ENCODE data around the gene HOXD10.

HOXD10 gene

DNA sequence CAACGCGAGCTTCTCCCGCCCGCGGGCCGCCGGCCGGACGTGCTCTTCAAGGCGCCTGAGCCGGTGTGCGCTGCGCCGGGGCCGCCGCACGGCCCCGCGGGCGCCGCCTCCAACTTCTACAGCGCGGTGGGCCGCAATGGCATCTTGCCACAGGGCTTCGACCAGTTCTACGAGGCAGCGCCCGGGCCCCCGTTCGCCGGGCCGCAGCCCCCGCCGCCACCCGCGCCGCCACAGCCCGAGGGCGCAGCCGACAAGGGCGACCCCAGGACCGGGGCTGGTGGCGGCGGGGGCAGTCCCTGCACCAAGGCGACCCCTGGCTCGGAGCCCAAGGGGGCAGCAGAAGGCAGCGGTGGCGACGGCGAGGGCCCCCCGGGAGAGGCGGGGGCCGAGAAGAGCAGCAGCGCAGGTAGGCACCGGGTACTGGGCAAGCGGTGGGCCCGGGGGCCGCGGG lies 8.8 kb upstream of the HOXD10 start:
- DNase-seq (ENCODE audit: low spot score): no peak

DNA sequence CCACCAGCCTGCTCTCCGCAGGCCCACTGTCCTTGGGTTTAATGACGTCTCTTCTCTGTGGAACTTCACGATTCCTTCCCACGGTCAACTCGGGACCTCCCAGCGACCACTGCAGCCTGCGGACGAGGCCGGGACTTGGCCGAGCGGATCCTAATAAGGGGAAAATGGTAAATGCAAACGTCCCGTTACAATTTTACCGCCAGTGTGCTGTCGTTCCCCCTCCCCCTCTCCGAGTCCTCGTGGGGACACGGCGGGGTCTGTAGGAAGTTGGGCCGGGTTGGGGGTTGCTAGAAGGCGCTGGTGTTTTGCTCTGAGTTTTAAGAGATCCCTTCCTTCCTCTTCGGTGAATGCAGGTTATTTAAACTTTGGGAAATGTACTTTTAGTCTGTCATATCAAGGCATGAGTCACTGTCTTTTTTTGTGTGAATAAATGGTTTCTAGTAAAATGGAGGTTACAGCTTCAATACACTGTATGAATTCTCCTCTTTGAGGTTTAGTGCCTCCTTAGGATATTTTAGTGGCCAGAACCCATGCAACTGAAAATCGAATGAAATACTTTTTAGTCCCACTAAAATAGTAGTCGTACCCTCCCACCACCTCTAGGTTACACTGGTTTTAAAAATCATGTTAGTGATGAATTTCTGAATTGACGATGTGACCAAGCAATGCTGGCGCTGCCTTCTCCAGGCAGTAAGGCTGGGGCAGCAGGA lies 7.2 kb upstream of the HOXD10 start:
- DNase-seq (ENCODE audit: low spot score): no peak

- no peak for DNase-seq (ENCODE audit: low spot score)
Measured at GRCh38 chr2:176109946-176110345, 6.6 kb upstream of the HOXD10 start.

DNA sequence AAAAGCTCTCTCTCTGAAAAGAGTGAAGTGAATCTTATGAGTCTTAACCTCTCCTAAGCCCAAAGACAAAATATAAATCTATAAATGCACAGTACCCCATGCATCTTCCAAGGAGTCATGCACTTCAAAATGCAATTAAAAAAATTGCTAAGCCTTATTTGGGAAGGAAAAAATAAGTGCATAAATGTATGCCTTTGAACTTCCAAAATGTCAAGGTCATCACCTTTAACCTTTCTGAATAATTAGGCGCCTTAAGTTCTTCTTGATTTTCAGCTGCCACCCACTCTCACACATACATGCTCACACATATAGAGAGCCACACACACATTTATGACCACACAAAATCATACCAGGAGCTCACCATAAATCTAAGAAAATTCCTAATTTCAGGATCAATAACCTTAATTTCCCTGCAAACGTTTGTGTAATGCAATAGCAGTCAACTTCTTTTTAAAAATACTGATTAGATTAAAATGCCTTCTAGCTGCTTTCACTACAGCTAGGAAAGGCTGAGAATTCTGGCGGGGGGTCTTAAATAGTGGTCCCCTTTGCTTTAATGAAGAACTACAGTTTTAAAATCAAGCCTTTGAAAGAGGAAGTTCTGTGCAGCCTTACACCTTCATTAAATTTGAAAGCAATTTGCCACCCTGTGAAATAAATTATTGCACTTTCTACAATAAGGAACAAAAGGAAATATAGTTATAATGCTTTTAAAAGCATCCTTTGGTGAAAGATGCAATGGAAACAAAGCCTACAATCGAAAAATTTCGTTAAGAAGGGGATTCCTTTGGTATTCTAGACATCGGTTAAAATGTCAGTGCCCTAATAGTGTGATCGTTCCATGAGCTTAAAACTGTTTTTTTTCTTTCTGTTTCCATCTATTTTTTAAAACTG lies 5.9 kb upstream of the HOXD10 start:
- DNase-seq (ENCODE audit: low spot score): no peak

GRCh38 chr2:176111309-176111663 lies 5.3 kb upstream of the HOXD10 start:
- peak; percentile 82 for DNase-seq (ENCODE audit: low spot score)

GRCh38 chr2:176111846-176112374 lies 4.7 kb upstream of the HOXD10 start:
- no peak for DNase-seq (ENCODE audit: low spot score)

- DNase-seq (ENCODE audit: low spot score): no peak
Measured at GRCh38 chr2:176112375-176113302, 3.9 kb upstream of the HOXD10 start.

GRCh38 chr2:176114120-176114929 lies 2.3 kb upstream of the HOXD10 start:
- DNase-seq (ENCODE audit: low spot score): no peak

DNA sequence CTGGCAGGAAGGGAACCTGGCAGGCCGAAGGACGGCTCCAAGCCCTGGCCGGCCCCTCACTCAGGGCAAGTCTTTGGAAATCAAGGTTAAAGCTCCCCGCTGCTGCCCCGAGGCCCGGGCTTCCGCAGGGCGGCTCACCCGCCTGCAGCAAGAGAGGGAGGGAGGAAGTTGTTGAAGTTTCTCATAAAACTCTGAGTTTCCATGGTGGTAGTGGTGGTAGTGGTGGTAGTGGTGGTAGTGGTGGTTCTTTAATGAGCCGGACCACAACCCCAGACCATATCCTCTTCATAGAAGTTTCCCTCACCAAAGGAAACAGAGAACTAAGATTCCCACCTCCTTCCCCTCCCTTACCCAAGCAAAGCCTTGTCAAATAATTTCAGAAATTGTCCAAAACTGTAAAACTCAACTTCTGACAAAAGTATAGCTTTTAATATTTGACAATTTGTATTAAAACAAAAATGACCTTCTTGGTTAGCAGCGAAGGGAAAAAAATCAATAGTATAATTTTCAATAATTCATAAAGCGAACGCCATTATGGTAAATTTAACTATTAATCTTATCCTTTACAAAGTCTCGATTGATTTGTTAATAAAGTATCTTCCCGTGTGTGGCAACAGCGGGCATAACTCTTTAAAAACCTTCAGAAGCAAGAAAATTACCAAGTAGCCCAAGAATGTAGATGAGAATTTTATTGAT lies 1.5 kb upstream of the HOXD10 start:
- no peak for DNase-seq (ENCODE audit: low spot score)

DNA sequence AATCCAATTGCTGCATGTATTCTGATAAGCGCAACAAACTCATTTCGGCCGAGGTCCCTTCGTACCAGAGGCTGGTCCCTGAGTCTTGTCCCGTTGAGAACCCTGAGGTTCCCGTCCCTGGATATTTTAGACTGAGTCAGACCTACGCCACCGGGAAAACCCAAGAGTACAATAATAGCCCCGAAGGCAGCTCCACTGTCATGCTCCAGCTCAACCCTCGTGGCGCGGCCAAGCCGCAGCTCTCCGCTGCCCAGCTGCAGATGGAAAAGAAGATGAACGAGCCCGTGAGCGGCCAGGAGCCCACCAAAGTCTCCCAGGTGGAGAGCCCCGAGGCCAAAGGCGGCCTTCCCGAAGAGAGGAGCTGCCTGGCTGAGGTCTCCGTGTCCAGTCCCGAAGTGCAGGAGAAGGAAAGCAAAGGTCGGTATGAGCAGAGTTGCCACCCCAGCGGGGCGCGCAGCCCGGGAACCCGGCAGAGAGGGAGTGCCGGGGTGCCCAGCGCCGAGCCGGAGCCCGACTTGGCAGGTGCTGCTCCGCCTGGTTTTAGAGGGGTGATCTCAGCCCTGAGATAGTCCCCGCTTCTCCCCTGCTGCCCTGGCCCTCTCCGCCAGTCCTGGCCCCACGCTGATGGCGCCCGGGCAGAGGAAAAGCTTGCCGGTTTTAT lies 714 bp downstream of the HOXD10 start:
- DNase-seq (ENCODE audit: low spot score): no peak

DNA sequence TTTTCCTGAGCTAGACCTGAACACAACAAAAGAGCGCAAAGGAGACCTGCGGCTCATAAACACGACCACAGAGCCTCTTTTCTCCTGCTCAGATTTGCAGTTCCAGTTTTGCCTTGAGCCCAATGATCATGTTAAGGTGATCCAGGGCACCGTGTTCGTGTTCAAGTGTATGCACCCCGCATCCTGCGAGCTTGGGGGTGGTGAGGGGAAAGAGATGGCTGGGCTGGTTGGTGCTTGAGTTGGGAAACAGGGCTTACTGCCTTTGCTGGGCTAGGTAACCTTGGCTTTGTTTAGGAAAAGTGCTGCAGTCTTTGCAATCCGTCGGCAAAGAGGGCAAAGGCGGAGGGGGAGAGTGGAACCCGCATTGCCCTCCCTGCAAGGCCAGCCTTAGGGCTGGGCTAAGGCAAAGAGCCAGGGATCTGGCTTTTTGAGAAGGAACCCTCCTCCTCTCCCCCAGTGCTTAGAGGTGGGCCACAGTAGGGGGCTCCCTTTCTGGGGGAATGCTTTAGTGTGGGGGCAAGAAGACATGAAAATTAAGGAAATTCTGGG lies 1.3 kb downstream of the HOXD10 start:
- DNase-seq (ENCODE audit: low spot score): no peak

DNA sequence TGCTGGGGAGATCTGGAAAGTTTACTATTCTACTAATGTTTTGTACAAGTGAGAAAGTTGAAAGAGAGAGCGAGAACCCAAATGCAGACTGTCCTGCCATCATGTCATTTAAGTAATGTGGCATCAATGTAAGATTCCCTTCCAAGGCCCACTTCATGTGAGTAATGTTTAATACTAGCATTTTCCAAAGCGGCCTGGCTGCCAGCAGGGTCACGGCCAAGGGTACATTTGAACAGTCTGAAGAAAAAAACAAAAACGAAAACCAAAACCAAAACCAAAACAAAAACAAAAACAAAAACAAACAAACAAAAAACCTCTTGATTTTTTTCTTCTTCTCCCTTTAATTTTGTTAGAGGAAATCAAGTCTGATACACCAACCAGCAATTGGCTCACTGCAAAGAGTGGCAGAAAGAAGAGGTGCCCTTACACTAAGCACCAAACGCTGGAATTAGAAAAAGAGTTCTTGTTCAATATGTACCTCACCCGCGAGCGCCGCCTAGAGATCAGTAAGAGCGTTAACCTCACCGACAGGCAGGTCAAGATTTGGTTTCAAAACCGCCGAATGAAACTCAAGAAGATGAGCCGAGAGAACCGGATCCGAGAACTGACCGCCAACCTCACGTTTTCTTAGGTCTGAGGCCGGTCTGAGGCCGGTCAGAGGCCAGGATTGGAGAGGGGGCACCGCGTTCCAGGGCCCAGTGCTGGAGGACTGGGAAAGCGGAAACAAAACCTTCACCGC lies 2.2 kb downstream of the HOXD10 start:
- no peak for DNase-seq (ENCODE audit: low spot score)

DNA sequence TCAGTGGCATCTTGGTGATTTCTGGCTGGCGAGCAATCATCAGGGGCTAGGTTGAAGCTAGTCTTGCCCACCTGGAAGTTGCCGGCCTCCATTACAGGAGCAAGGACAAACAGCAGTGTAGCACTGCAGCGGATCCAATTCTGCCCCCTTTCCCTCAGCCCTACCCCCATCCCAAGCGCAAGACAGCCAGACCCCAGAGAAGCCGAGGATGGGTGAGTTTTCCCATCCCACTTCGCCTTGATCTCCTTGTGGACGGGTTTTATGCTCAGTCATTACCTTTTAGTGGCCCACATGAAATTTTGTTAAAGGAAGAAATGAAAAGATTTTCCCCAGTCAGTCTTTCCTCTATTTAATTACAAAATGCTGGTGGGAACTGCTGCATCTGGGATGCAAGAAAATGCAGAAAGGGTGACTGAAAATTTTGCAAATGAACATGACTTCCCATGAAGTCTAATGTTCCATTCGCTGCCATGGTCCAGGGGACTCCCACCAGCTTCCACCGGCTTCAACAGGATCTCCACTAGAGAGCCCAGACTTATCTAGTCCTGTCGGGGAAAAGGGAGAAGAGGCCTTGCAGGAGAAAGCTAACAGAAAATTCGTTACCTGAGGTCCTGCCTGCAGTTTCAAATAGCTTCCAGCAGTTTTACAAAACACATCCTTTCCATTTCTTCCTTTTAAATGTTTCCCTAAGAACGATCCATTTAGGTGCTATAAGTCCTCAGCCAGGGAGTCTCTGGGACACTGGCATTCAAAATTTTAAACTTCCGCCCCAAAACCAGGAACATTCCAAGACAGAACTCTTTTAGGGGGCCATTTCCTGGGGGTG lies 4.0 kb downstream of the HOXD10 start:
- no peak for DNase-seq (ENCODE audit: low spot score)

GRCh38 chr2:176121190-176122051 lies 4.8 kb downstream of the HOXD10 start:
- DNase-seq (ENCODE audit: low spot score): no peak

DNA sequence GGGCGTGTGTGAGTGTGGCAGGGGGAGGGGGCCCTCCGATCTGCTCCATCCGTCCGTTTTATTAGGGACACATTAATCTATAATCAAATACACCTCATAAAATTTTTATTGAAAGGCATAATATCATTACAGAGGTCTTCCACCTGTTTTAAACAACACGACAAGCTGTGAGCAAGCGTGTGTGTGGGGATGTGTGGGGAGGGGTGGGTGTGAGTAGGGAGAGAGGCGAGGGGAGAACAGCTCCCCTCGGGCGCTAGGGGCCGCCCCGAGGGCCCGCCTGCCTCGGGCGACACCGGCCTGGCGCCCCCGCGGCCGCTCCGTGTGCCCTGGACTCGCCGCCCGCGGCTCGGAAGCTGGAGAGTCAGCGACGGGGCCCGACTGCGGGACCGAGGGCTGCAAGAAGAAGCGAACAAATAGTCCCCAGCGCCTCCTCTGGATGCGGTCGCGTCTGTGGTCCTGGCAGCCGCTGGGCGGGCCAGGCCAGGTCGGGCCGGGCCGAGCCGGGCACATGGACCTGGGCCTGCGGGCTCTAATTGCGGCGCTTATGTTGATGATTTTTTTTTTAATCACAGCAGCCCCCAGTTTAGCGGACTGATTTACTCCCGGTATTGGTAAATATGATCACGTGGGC lies 5.6 kb downstream of the HOXD10 start:
- no peak for DNase-seq (ENCODE audit: low spot score)

- no peak for DNase-seq (ENCODE audit: low spot score)
Measured at GRCh38 chr2:176122683-176123410, 6.3 kb downstream of the HOXD10 start, which contains the start of gene HOXD9. Gene HOXD9 (plus strand): TSS chr2:176122719. CDS start chr2:176122769, 50 bp downstream.

Data from ecto neural progenitor cell (in vitro differentiated cells).